GM12878 (cell line): Measurements from ENCODE around the gene SLC25A39. TPM values are rescaled to one million over a fixed set of nuclear protein-coding genes. Genes with fewer than 3 reads are reported as not detected.

ENCODE experiments used
- ATAC-seq: fragments of 200-7000 bp; cut with Tn5 transposase; 3 replicates; pipeline ENCODE4 v1.9.1; 2020; ENCODE audit warnings: mild to moderate bottlenecking, moderate library complexity
- BruUV-seq: library from RNA; stranded (reverse); fragments of 400-500 nt; replicated peaks from 2 replicates; lab custom pipeline; 2021; lab: Mats Ljungman, UMichigan
- CTCF ChIA-PET: fragments of 300-600 bp; sonication (Branson Sonifier 250); formaldehyde crosslinking; extraction: SDS; loops from one replicate; lab custom pipeline; 2021; ENCODE audit warnings: inconsistent platforms; lab: Yijun Ruan, JAX
- POLR2A ChIA-PET: fragments of 350-600 bp; formaldehyde crosslinking; extraction: SDS; loops from one replicate; lab custom pipeline; 2021; ENCODE audit warnings: inconsistent platforms; lab: Charles Lee
- RAD21 ChIA-PET: fragments of 300-600 bp; sonication (Branson Sonifier 250); formaldehyde crosslinking; loops from one replicate; lab custom pipeline; 2023; ENCODE audit warnings: antibody characterized with exemption; ENCODE audit not compliant: unreplicated experiment; lab: Charles Lee
- SMC1A ChIA-PET: fragments of 300-600 bp; sonication (Branson Sonifier 250); formaldehyde crosslinking; loops from one replicate; lab custom pipeline; 2023; ENCODE audit not compliant: unreplicated experiment, uncharacterized antibody; lab: Charles Lee
- DNase-seq: peaks from one replicate; pipeline ENCODE4 v3.0.0-alpha.2; 2011; ENCODE audit warnings: low read depth, low spot score
- FAIRE-seq: peaks from 3 replicates; lab custom pipeline; 2011; peaks lifted over from hg19 to GRCh38; lab: Jason Lieb, UNC
- H2AFZ ChIP-seq: 2 replicates; pipeline ENCODE4 v1.6.0; 2011; ENCODE audit warnings: low read depth, low read length, control low read depth; ENCODE audit not compliant: control insufficient read depth
- H3K27ac ChIP-seq: 2 replicates; pipeline ENCODE4 v1.5.1; 2011; ENCODE audit warnings: control low read depth; ENCODE audit not compliant: control insufficient read depth, insufficient read depth
- H3K27me3 ChIP-seq, 2 experiments: replicated peaks in 1 of 2; 2 replicates each; pipeline versions ENCODE4 v1.6.0 to v1.6.1; 2011; ENCODE audit warnings: low read length in 1 of 2; ENCODE audit not compliant: control insufficient read depth in 2 of 2, insufficient read depth in 2 of 2
- H3K36me3 ChIP-seq, 2 experiments: 2 replicates each; pipeline ENCODE4 v1.5.1; 2011; ENCODE audit warnings: low read length in 1 of 2; ENCODE audit not compliant: control insufficient read depth in 2 of 2, insufficient read depth in 2 of 2
- H3K4me1 ChIP-seq: 2 replicates; pipeline ENCODE4 v1.6.1; 2011; ENCODE audit warnings: mild to moderate bottlenecking, low read length, moderate library complexity, mixed read lengths; ENCODE audit not compliant: control insufficient read depth, insufficient read depth
- H3K4me2 ChIP-seq: 2 replicates; pipeline ENCODE4 v1.6.0; 2011; ENCODE audit warnings: control low read depth; ENCODE audit not compliant: control insufficient read depth, insufficient read depth
- H3K4me3 ChIP-seq: fragments of 200-600 bp; sonication (generic); 2 replicates; pipeline ENCODE4 v1.5.1; 2016
- H3K79me2 ChIP-seq: 2 replicates; pipeline ENCODE4 v1.6.0; 2011; ENCODE audit warnings: low read length; ENCODE audit not compliant: control insufficient read depth, insufficient read depth
- H3K9ac ChIP-seq: 2 replicates; pipeline ENCODE4 v1.8.0; 2011; ENCODE audit warnings: low read length, control low read depth, mixed read lengths; ENCODE audit not compliant: control insufficient read depth, insufficient read depth
- H3K9me3 ChIP-seq: replicated peaks from 3 replicates; pipeline ENCODE4 v1.5.1; 2011; ENCODE audit warnings: mild to moderate bottlenecking, low read length; ENCODE audit not compliant: control insufficient read depth, insufficient read depth
- H4K20me1 ChIP-seq: 2 replicates; pipeline ENCODE4 v1.6.0; 2011; ENCODE audit not compliant: control insufficient read depth, insufficient read depth
- CBFB ChIP-seq: IDR thresholded peaks from 2 replicates; pipeline ENCODE4 v1.6.1; 2016; ENCODE audit warnings: antibody characterized with exemption, low read depth
- HCFC1 ChIP-seq: fragments of 150-350 bp; IDR thresholded peaks from 2 replicates; pipeline ENCODE4 v1.6.1; 2014; ENCODE audit warnings: low read length
- KAT2A ChIP-seq: conservative IDR thresholded peaks from 2 replicates; pipeline ENCODE4 v1.6.1; 2011; ENCODE audit warnings: low read depth, low read length; ENCODE audit not compliant: control insufficient read depth
- MYC ChIP-seq: IDR thresholded peaks from 2 replicates; pipeline ENCODE4 v1.6.1; 2011; ENCODE audit warnings: mild to moderate bottlenecking, low read length, moderate library complexity, inconsistent platforms; ENCODE audit not compliant: insufficient read depth, insufficient replicate concordance, insufficient read length, severe bottlenecking
- PAX8 ChIP-seq: fragments of 450-650 bp; IDR thresholded peaks from 2 replicates; pipeline ENCODE4 v1.6.1; 2017; ENCODE audit warnings: mild to moderate bottlenecking, moderate library complexity
- RFX5 ChIP-seq: IDR thresholded peaks from 2 replicates; pipeline ENCODE4 v1.6.1; 2011; ENCODE audit warnings: low read depth, low read length, improper control_type of control experiment
- WRNIP1 ChIP-seq: IDR thresholded peaks from 2 replicates; pipeline ENCODE4 v1.6.1; 2011; ENCODE audit warnings: low read depth, low read length, improper control_type of control experiment, borderline replicate concordance
- ZSCAN29 ChIP-seq: fragments of 450-650 bp; IDR thresholded peaks from 2 replicates; pipeline ENCODE4 v1.6.1; 2017; ENCODE audit warnings: mild to moderate bottlenecking, moderate library complexity
- WGBS: methylation state at CpG from one replicate; pipeline ENCODE4 v1.1.6; 2016; ENCODE audit warnings: low lambda C conversion rate; ENCODE audit not compliant: insufficient replicate concordance, insufficient coverage; ENCODE audit errors: missing lambda C conversion rate; 5-methylcytosine and 5-hydroxymethylcytosine counted together
- in situ Hi-C: fragments of 300-500 bp; cut with MboI; formaldehyde crosslinking; loops from 9 replicates; pipeline ENCODE4 v1.14.3; 2018; ENCODE audit warnings: mixed read lengths
- intact Hi-C: fragments of 100-400 bp; cut with micrococcal nuclease; formaldehyde crosslinking; loops from one replicate; pipeline ENCODE4 v1.14.2; 2022; ENCODE audit not compliant: unreplicated experiment
- polyA plus RNA-seq, 11 experiments: library from polyadenylated mRNA; depleted of rRNA in 4 of 11; unstranded in 6 of 11; stranded (reverse) in 5 of 11; fragments of >200 nt; fragmentation: Nextera tagmentation in 4 of 11; fragmentation: Illumina TruSeq in 1 of 11; extraction: Ambion mirVana in 4 of 11; extraction: Trizol in 1 of 11; gene quantifications; 1 replicate in 1 of 11; 2 replicates in 10 of 11; pipeline versions ENCODE4 v1.2.1 to v1.2.3, GENCODE V29; 2011 to 2016; ENCODE audit warnings: inconsistent platforms in 2 of 11, missing spikeins in 2 of 11, low read depth in 1 of 11
- total RNA-seq, 4 experiments: library from RNA; depleted of rRNA in 3 of 4; stranded (reverse); fragments of >200 nt in 3 of 4; fragmentation: Illumina TruSeq in 1 of 4; extraction: Trizol in 1 of 4; gene quantifications; 2 replicates each; pipeline versions ENCODE4 v1.2.1 to v1.2.3, GENCODE V29; 2013 to 2021
- TF ChIP-seq, protein P1 (sequence below): fragments of 450-650 bp; IDR thresholded peaks from 2 replicates; pipeline ENCODE4 v1.6.1; 2016; ENCODE audit warnings: mild to moderate bottlenecking, moderate library complexity, borderline replicate concordance

SLC25A39 gene
- total and polyA plus RNA-seq, 10 of the 15 experiments (the other 5 are each of a cell fraction or from before 2014, with no cell fraction given): 3.5 to 270 (median 150) TPM

DNA sequence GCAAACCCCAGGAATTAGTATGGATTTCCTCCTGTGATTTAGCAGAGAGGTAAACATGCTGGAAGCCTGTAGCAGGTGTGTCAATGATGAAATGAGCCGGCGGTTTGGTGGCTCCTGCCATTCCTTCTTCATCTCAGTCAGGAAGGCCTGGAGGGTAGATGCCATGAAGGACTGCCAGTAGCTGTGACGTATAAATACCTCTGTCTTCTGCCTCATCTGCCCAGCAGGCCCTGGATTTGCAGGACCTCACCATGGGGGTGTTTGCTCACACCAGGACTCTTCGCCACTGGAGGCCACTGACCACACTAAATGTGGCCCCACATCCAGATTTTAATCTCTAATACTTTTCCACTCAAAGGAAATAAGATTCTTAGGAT, 40.6 kb downstream of the SLC25A39 start:
- no TSS peak for BruUV-seq
- Histone ChIP-seq H3K79me2 (no peaks in the 10 kb centered on the region), H2AFZ (no peak overlapping the region), H3K36me3 (no peaks in the 10 kb centered on the region), H4K20me1 (no peaks in the 10 kb centered on the region), H3K27me3 (no peaks in the 10 kb centered on the region), H3K4me1 (peaks cover 16% of the 10 kb centered on the region), H3K27ac (no peak overlapping the region), H3K9ac (no peak overlapping the region), H3K4me3 (no peak overlapping the region), H3K4me2 (no peak overlapping the region), H3K9me3 (no peaks in the 10 kb centered on the region)
- TF ChIP-seq CBFB (no peak), WRNIP1 (no peak), MYC (no peak), KAT2A (no peak), ZSCAN29 (no peak), RFX5 (no peak), HCFC1 (no peak), PAX8 (no peak)
- TF ChIP-seq, protein P1, sequence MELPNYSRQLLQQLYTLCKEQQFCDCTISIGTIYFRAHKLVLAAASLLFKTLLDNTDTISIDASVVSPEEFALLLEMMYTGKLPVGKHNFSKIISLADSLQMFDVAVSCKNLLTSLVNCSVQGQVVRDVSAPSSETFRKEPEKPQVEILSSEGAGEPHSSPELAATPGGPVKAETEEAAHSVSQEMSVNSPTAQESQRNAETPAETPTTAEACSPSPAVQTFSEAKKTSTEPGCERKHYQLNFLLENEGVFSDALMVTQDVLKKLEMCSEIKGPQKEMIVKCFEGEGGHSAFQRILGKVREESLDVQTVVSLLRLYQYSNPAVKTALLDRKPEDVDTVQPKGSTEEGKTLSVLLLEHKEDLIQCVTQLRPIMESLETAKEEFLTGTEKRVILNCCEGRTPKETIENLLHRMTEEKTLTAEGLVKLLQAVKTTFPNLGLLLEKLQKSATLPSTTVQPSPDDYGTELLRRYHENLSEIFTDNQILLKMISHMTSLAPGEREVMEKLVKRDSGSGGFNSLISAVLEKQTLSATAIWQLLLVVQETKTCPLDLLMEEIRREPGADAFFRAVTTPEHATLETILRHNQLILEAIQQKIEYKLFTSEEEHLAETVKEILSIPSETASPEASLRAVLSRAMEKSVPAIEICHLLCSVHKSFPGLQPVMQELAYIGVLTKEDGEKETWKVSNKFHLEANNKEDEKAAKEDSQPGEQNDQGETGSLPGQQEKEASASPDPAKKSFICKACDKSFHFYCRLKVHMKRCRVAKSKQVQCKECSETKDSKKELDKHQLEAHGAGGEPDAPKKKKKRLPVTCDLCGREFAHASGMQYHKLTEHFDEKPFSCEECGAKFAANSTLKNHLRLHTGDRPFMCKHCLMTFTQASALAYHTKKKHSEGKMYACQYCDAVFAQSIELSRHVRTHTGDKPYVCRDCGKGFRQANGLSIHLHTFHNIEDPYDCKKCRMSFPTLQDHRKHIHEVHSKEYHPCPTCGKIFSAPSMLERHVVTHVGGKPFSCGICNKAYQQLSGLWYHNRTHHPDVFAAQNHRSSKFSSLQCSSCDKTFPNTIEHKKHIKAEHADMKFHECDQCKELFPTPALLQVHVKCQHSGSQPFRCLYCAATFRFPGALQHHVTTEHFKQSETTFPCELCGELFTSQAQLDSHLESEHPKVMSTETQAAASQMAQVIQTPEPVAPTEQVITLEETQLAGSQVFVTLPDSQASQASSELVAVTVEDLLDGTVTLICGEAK: no peak
- ChIA-PET RAD21 (no interaction called here), POLR2A (no interaction called here), SMC1A (no interaction called here), CTCF (interaction anchor here (1.5 kb wide), 1 partner anchor 168 kb away, joined by 3 read pairs; no protein-coding TSS in a partner anchor)
- WGBS: 50% methylated on average over 4 of the region's 4 CpGs
- ATAC-seq: no peak
- intact Hi-C loops: no loop called here
- in situ Hi-C loops: no loop called here
- no peak for FAIRE-seq
- no peak for DNase-seq
